Measurements from ENCODE around the gene ZNF653.
A peak's percentile ranks its signal among the peaks of the same experiment; 100 is the strongest.

The ZNF653 gene
- long read RNA-seq: 0 reads

DNA sequence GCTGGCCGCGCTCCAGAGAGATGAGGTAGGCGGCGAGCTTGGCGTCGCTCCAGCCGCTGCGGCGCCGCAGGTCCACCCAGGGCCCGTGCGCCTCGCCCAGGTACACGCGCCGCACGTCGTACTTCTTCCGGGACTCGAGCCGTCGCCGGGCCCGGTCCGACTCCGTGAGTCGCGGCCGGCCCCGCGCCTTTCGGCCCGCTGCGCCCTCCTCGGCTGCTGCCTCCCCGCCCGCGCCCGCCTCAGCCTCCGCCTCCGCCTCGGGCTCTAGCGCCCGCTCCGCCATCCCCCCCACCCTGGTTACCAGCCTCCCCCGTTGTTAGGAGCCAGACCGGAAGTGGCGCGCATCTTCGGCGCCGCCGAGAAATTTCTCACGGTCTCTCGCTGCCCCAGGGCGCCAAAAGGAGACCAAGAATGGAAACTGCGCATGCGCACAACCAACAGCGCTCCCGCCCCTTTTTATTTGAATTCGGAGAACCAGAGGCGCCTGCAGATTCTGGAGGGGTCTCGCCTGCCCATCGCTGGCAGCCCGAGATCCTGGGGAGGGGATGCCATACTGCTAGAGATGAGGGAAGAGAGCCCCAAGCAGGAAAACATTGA is at the start of gene ZNF653:
ZNF653 (minus strand) TSS at position 336 of the 597 bp plus-strand sequence; CDS start at position 283, 53 bp downstream.
- Histone ChIP-seq H3K27me3 (ENCODE audit: insufficient read depth, poor library complexity, severe bottlenecking) (no peaks in the 10 kb centered on the region), H3K27ac (replicated peaks) (peak within 1 kb of the TSS; percentile 53), H3K4me3 (replicated peaks; ENCODE audit: insufficient read depth, low read length) (peak within 1 kb of the TSS; percentile 92)
- peak; percentile 80 to 94 for DNase-seq (ENCODE audit: low read depth in 1 of 2, low spot score in 1 of 2)
- no peak for TF ChIP-seq SPI1 (IDR thresholded peaks at IDR 0.05; ENCODE audit: borderline replicate concordance, low read depth)
- TF ChIP-seq CTCF (IDR thresholded peaks at IDR 0.05; ENCODE audit: insufficient read depth, low read length): no peak
- peak; percentile 82 for TF ChIP-seq GABPA (IDR thresholded peaks at IDR 0.05; ENCODE audit: low read depth)
- peak; percentile 71 for TF ChIP-seq POLR2AphosphoS5 (IDR thresholded peaks at IDR 0.05; ENCODE audit: low read depth)
- peak; percentile 17 for TF ChIP-seq REST (IDR thresholded peaks at IDR 0.05; ENCODE audit: insufficient replicate concordance, low read depth)

DNA sequence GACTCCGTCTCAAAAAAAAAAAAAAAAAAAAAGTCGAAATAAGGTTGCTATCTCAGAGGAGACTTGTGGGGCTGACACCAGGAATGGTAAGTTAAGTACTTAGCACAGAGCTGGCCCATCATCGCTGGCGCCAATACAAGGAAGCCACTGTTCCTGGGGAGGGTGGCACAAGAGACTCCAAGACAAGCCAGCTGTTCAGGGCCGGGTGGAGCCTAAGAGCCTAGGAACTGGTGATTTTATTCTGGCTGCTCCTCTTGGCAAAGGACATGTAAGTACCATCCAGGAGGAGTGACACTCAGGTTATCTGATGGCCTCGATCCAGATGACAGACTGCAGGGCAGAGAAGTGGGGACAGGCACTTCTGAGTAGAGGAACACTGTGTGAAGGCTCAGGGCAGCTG is 49.6 kb upstream of the ZNF653 start:
- TF ChIP-seq GABPA (IDR thresholded peaks at IDR 0.05; ENCODE audit: low read depth): no peak
- no peak for TF ChIP-seq SPI1 (IDR thresholded peaks at IDR 0.05; ENCODE audit: borderline replicate concordance, low read depth)
- TF ChIP-seq REST (IDR thresholded peaks at IDR 0.05; ENCODE audit: insufficient replicate concordance, low read depth): no peak
- TF ChIP-seq CTCF (IDR thresholded peaks at IDR 0.05; ENCODE audit: insufficient read depth, low read length): no peak
- no peak for TF ChIP-seq POLR2AphosphoS5 (IDR thresholded peaks at IDR 0.05; ENCODE audit: low read depth)
- Histone ChIP-seq H3K4me3 (replicated peaks; ENCODE audit: insufficient read depth, low read length) (no peak overlapping the region), H3K27ac (replicated peaks) (no peak overlapping the region), H3K27me3 (ENCODE audit: insufficient read depth, poor library complexity, severe bottlenecking) (no peaks in the 10 kb centered on the region)
- no peak for DNase-seq (ENCODE audit: low read depth in 1 of 2, low spot score in 1 of 2)

DNA sequence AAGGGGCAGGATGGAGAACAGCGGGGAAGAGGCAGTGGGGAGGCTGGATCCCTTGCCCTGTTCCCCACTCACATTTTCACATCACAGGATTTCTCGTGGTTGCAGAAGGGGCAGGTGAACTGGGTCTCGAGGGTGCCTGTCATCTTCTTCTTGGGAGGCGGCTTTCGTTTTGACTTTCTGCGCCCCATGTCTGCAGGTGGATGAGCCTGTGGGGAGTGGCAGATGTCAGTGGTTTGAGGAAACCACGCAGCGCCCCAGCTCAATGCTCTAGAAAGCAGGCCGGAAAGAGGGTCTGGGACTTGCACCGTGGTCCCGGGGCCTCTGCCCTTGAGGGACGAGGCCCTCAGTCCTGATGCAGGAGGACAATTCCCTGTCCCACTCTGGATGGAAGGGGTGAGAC is 48.5 kb upstream of the ZNF653 start:
- DNase-seq (ENCODE audit: low read depth in 1 of 2, low spot score in 1 of 2): no peak
- TF ChIP-seq GABPA (IDR thresholded peaks at IDR 0.05; ENCODE audit: low read depth) (no peak), REST (IDR thresholded peaks at IDR 0.05; ENCODE audit: insufficient replicate concordance, low read depth) (no peak), SPI1 (IDR thresholded peaks at IDR 0.05; ENCODE audit: borderline replicate concordance, low read depth) (no peak), CTCF (IDR thresholded peaks at IDR 0.05; ENCODE audit: insufficient read depth, low read length) (no peak), POLR2AphosphoS5 (IDR thresholded peaks at IDR 0.05; ENCODE audit: low read depth) (no peak)
- Histone ChIP-seq H3K27me3 (ENCODE audit: insufficient read depth, poor library complexity, severe bottlenecking) (no peaks in the 10 kb centered on the region), H3K4me3 (replicated peaks; ENCODE audit: insufficient read depth, low read length) (no peak overlapping the region), H3K27ac (replicated peaks) (no peak overlapping the region)
